ENCODE results near the gene ZMPSTE24.
"Not testable (repeated sequence)": the region's sequence is repeated elsewhere in the genome, so short reads cannot be mapped to it uniquely, and the experiment has no call there.

- TF ChIP-seq SP1 (IDR thresholded peaks at IDR 0.05; ENCODE audit: low read depth); CTCF (IDR thresholded peaks at IDR 0.05 in 2 of 3, conservative IDR thresholded peaks at IDR 0.05 in 1 of 3; ENCODE audit: borderline replicate concordance in 1 of 3, insufficient read depth in 1 of 3, low read depth in 2 of 3, low read length in 2 of 3); POLR2AphosphoS5 (IDR thresholded peaks at IDR 0.05; ENCODE audit: low read depth, low read length): not testable (repeated sequence)
Observed at GRCh38 chr1:40331403-40331802, 73.4 kb downstream of the ZMPSTE24 start.
